HG03175 (cell line): ENCODE measurements around the gene ABHD1.
A peak's percentile ranks its signal among the peaks of the same experiment; 100 is the strongest.
"Not testable (repeated sequence)": the region's sequence is repeated elsewhere in the genome, so short reads cannot be mapped to it uniquely, and the experiment has no call there.

ENCODE experiments used
- ATAC-seq: cut with Tn5 transposase; IDR thresholded peaks from one replicate; pipeline ENCODE4 v1.9.1; 2021; ENCODE audit warnings: mild to moderate bottlenecking, moderate library complexity; ENCODE audit not compliant: unreplicated experiment

ABHD1 gene

DNA sequence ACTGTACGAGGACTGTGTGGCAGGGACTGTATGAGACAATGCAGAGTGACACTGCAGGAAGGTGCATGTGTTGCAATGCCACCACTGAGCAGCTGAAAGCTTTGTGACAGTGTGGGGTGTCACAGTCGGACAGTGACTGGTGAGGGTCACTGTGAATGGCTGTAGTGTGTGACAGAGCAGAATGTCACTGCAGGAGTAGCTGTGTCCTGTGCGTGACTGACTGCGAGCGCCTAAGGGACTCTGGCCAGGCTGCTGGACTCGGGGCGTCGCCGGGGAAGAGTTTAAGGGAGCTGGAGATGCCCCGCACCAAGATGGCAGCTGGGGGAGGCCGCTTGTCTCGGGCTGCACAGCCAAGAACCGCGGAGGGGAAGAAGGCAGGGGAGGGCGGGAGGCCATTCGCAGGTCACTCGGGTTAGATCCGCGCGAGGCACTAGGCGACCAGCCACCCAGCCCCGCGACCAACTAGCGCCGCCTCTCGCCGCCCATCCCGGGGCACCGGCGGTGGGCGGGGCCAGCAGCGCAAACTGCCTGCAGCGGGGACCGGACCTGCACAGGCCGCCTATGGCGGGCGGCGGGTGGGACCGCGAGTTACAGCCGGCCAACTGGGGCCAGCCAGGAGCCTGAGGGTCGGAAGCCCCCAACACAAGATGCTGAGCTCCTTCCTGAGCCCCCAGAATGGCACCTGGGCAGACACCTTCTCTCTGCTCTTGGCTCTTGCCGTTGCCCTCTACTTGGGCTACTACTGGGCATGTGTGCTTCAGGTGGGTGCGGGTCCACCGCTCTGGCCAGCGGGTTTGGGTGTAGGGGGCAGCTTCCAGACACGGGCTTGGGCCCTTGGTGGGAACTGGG, at the start of gene ABHD1:
TSS of gene ABHD1 (plus strand) at position 514 of the 849 bp plus-strand sequence. CDS start at position 648, 134 bp downstream.
- ATAC-seq: no peak

DNA sequence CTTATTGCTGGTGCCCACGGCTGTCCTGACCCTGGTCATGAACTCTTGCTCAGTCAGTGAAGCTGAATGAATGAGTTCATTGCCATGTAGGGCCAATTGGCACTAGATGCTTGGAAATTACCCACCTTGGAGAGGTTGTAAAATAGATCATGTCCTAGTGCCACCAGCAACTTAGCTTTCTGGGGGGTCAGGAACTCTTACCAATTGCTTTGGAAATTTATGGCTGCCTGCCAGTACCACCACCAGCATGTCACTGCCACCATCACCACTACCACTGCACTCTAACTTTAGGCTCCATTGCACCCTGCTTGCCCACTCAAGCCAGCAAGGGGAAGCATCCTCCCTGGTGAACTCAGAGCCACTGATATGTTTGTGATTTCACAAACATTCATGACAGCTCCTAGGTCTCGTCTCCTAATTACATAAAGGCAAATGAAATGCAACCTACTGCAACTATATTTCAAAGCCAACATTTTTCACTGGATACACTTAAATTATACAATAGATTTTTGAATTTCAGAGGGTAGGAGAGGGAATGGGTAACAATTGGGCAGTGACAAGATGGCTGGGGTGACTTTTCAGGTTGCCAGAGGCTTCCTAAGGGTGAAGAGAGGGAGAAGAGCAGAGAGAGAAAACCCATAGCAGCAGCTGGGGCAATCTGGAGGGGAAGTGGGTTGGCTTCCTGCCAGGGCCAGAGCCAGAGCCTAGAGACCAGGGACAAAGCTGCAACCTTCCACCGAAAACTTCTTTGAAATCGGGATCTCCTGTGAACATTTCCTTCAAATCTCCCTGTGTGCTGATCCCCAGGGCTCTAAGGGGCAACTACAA, 48.7 kb upstream of the ABHD1 start:
- ATAC-seq: no peak

DNA sequence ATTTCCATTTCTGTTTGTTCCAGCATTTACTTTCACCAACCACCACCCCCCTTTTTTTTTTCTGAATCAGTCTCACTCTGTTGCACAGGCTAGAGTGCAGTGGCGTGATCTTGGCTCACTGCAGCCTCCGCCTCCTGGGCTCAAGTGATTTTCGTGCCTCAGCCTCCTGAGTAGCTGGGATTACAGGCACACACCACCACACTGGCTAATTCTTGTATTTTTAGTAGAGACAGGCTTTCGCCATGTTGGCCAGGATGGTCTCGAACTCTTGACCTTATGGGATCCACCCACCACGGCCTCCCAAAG, 48.1 kb upstream of the ABHD1 start:
- ATAC-seq: not testable (repeated sequence)

DNA sequence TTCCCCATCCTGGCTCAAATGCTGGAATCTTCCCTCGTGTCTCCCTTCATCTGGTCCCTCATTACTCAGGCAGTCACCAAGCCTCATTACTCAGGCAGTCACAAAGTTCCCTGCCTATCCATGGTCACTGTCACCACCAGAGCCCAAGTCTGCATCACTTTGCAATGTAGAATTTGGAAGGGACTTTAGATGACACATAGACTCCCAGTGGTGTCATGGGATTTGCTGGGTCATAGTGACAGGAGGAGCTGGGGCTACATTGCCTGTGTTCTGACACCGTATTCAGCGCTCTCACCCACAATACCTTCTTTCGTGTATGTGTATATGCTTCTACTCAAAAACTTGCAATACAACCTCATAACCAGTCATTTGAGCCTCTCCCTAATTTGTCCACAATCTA, 47.3 kb upstream of the ABHD1 start:
- ATAC-seq: no peak

GRCh38 chr2:27077231-27077630, 46.4 kb upstream of the ABHD1 start:
- ATAC-seq: no peak

DNA sequence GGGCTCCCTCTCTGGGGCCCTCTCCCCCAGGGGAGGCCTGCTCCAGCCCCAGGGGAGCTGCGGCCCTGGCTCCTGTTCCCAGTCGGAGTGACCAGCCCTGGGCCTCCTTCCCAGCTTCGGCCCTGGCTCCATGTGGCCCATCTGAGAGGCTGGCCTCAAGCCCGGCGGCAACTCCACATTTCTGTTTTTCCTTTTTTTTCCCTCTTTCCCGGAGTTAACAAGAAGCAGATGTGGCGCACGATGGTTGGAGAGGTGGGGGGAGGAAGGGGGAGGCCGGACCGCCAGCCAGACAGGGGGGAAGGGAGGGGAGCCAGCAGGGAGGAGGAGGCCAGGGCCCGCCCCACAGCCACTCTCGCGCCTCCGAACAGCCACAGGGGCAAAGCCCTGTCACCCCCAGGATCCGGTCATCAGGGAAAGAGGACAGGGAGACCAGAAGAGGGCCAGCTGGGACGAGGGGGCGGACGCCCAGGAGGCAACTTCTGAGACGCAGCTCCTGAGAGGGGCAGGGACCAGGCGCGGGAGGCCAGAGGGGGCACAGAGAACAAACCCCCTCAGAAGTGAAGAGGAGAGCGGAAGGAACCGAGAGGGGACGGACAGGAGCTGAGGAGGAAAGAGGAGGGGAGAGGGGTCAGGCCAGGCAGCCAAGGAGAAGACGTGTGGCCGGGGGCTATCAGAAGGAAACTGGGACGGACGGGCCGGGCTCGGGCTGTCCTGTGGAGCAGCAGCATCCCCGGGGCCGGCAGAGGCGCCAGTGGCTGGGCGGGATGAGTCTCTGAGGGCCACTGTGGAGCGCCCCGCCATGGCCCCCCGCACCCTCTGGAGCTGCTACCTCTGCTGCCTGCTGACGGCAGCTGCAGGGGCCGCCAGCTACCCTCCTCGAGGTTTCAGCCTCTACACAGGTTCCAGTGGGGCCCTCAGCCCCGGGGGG, 45.1 kb upstream of the ABHD1 start, which contains the start of gene EMILIN1:
TSS of gene EMILIN1 (plus strand) at position 349 of the 928 bp plus-strand sequence. CDS start at position 800, 451 bp downstream.
- no peak for ATAC-seq

DNA sequence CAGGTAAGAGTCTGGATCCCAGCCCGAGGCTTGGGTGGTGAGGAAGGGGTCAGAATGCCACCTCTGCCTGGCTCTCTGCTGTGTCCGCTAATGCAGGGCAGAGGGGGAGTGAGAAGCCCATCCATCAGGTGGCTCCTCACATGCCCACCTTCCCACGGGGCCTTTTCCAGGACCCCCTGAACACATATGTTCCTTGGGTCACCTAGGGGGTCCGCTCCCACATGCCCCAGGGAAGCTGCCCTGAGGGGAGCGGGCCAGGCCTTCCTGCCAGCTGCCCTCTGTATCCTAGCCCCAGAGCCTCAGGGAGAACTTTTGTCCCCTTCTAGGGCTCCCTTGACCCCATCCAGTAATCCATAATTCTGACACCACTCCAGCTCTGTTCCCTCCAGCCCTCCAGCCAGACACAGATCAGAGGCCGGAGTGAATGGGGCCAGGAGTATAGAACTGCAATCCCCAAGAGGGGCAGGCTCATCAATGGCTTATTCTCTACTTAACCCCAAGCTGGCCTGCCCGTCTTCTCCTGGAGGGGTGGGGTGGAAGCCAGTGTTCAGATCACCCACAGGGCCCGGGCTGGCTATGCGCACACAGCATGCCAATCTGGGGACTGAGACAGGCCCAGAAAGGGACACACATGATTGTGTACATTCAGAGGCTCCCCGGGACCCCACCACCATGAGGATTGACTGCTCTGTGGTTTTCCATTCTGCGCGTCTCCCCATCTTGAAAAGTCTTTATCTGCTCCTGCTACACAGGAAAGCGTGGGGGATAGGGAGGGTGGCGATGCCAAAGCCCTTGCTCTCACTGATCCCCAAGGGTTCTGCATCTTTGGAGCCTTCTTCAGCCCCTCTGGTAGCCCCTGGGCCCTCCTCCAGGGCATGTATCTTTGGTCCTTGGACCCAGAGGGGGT, 44.1 kb upstream of the ABHD1 start:
- ATAC-seq: no peak

DNA sequence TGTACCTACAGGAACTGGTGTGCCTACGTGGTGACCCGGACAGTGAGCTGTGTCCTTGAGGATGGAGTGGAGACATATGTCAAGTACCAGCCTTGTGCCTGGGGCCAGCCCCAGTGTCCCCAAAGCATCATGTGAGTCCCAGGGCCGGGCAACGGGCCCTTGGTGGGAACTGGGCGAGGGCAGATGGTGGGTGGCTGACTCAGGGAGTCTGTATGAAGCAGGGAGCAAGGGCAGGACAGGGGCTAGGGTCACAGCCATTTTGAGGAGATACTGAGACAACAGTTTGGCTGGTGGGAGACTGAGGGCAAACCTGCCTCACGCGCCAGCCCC, 43.5 kb upstream of the ABHD1 start:
- no peak for ATAC-seq

DNA sequence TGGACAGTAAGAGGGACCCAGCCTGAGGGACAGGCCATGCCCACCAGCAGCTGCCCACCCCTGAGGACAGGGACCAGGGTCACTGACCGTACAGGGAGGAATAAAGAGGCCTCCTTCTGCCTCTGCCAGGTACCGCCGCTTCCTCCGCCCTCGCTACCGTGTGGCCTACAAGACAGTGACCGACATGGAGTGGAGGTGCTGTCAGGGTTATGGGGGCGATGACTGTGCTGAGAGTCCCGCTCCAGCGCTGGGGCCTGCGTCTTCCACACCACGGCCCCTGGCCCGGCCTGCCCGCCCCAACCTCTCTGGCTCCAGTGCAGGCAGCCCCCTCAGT, 43.0 kb upstream of the ABHD1 start:
- ATAC-seq: no peak

DNA sequence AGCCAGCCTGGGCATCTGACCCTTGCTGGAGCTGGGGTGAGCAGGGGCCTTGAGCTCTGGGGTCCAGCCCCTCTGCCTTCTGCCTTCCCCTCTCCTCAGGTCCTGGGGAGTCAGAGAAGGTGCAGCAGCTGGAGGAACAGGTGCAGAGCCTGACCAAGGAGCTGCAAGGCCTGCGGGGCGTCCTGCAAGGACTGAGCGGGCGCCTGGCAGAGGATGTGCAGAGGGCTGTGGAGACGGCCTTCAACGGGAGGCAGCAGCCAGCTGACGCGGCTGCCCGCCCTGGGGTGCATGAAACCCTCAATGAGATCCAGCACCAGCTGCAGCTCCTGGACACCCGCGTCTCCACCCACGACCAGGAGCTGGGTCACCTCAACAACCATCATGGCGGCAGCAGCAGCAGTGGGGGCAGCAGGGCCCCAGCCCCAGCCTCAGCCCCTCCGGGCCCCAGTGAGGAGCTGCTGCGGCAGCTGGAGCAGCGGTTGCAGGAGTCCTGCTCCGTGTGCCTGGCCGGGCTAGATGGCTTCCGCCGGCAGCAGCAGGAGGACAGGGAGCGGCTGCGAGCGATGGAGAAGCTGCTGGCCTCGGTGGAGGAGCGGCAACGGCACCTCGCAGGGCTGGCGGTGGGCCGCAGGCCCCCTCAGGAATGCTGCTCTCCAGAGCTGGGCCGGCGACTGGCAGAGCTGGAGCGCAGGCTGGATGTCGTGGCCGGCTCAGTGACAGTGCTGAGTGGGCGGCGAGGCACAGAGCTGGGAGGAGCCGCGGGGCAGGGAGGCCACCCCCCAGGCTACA, 41.4 kb upstream of the ABHD1 start:
- ATAC-seq: no peak

DNA sequence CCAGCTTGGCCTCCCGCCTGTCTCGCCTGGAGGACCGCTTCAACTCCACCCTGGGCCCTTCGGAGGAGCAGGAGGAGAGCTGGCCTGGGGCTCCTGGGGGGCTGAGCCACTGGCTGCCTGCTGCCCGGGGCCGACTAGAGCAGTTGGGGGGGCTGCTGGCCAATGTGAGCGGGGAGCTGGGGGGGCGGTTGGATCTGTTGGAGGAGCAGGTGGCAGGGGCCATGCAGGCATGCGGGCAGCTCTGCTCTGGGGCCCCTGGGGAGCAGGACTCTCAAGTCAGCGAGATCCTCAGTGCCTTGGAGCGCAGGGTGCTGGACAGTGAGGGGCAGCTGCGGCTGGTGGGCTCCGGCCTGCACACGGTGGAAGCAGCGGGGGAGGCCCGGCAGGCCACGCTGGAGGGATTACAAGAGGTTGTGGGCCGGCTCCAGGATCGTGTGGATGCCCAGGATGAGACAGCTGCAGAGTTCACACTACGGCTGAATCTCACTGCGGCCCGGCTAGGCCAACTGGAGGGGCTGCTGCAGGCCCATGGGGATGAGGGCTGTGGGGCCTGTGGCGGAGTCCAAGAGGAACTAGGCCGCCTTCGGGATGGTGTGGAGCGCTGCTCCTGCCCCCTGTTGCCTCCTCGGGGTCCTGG, 40.7 kb upstream of the ABHD1 start:
- no peak for ATAC-seq

DNA sequence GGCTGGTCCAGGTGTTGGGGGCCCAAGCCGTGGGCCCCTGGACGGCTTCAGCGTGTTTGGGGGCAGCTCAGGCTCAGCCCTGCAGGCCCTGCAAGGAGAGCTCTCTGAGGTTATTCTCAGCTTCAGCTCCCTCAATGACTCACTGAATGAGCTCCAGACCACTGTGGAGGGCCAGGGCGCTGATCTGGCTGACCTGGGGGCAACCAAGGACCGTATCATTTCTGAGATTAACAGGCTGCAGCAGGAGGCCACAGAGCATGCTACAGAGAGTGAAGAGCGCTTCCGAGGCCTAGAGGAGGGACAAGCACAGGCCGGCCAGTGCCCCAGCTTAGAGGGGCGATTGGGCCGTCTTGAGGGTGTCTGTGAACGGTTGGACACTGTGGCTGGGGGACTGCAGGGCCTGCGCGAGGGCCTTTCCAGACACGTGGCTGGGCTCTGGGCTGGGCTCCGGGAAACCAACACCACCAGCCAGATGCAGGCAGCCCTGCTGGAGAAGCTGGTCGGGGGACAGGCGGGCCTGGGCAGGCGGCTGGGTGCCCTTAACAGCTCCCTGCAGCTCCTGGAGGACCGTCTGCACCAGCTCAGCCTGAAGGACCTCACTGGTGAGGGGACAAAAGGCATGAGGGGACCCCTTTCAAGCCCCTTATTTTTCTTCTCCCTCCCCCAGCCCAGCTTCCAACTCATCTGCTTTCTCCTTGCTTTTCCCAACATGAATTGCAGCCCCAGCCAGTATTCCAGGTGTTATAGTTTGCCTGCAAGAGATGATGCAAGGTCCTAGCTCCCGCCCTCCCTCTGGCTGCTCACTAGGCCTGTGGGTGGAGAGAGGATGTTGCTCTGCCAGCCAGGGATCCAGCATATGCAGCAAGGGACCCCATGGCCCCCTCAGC, 40.0 kb upstream of the ABHD1 start:
- ATAC-seq: no peak

- ATAC-seq: no peak
Observed at GRCh38 chr2:27084297-27085061, 39.1 kb upstream of the ABHD1 start.

- ATAC-seq: no peak
Observed at GRCh38 chr2:27085062-27085672, 38.4 kb upstream of the ABHD1 start.

- no peak for ATAC-seq
Observed at GRCh38 chr2:27085673-27086089, 37.9 kb upstream of the ABHD1 start.

- peak; percentile 83 for ATAC-seq
Observed at GRCh38 chr2:27086090-27086723, 37.4 kb upstream of the ABHD1 start.
